ENCODE measurements around the gene MLN.

Gene MLN

GRCh38 chr6:33813990-33814985, 10.5 kb upstream of the MLN start:
- DNase-seq, result no peak
- ATAC-seq, result no peak

- DNase-seq (no peak), ATAC-seq (no peak)
These were observed 9.6 kb upstream of the MLN start for GRCh38 chr6:33813246-33813904.

DNA sequence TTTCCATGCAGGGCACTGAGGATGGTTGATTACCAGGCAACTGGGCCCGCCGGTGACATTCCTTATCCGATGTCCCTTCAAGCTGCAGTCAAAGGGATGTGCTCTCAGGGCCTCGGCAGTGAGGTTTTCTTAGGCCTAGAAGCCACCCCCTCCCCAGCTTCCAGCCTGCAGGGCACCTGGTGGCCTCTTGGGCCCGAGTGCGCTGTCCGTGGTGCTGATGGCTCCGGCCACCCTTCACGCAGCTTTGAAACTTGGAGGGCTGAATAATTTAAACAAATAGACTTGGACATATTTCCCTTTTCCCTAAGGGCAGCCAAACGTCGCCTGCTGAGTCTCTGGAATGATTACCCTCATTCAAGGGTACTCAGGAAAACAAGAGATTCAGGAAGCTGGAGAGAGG, 8.9 kb upstream of the MLN start:
- DNase-seq (peak; percentile 57), ATAC-seq (no peak)

DNA sequence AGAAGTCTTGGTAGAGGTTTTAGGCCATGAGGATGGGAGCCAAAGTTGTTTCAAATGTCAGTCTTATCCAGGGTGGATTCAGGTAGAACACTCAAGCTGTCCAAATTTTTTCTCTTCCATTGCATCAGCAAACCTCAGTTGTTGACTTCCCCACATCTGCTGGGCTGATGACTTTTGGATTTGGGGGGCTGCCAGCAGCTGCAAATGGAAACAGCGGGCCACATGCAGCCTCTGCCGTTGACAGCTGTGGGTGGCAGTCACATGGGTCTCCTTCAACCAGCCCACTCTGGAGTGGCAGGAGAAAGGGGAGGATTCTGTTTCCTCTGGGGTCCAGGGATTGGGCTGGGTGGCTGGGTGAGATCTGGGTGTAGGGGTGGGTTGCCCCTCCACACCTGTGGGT, 5.8 kb upstream of the MLN start:
- ATAC-seq, result no peak
- DNase-seq, result no peak

GRCh38 chr6:33808641-33809180, 4.9 kb upstream of the MLN start:
- ATAC-seq (no peak), DNase-seq (no peak)

GRCh38 chr6:33807606-33808005, 3.8 kb upstream of the MLN start:
- DNase-seq, result no peak
- no peak for ATAC-seq

DNA sequence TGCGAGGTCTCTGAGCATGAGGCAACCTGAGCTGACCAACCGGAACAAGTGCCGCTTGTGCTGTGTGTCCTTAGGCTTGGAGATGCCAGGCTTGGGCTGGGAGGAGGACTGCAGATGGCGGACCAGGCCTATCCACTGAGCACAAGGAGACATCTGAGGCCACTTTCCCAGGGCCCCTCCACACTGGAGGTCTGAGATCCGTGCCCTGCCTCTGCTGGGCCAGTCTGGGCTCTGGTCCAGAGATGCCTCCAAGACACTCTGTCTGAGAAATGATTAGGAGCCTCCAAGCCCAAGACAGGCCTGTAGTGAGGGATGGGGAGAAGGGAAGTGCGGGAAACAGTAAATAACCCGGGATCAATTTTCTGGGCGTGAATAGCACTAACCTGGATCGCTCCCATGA, 3.0 kb upstream of the MLN start:
- DNase-seq (no peak), ATAC-seq (no peak)

- DNase-seq, result no peak
- no peak for ATAC-seq
These were observed 1.4 kb downstream of the MLN start for GRCh38 chr6:33802186-33802958.

DNA sequence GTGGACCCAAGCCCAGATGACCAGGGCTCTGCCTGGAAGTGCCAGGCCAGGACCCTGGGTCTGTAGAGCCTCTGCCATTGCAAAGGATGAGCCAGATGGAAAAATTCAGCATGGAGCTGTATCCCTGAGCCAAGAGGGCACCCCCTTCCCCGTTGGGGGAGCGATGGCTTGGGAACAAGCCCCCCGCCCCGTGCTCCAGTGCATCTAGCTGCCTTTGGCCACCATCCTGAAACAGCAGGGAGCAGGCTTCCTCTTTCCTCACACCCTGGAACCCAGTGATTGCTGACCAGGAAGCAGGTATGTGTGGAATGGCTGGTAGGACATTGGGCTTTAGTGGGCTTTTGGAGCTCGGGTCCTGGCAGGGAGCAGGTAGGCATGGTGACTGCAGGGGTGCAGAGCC, 2.2 kb downstream of the MLN start:
- no peak for ATAC-seq
- DNase-seq, result no peak

DNA sequence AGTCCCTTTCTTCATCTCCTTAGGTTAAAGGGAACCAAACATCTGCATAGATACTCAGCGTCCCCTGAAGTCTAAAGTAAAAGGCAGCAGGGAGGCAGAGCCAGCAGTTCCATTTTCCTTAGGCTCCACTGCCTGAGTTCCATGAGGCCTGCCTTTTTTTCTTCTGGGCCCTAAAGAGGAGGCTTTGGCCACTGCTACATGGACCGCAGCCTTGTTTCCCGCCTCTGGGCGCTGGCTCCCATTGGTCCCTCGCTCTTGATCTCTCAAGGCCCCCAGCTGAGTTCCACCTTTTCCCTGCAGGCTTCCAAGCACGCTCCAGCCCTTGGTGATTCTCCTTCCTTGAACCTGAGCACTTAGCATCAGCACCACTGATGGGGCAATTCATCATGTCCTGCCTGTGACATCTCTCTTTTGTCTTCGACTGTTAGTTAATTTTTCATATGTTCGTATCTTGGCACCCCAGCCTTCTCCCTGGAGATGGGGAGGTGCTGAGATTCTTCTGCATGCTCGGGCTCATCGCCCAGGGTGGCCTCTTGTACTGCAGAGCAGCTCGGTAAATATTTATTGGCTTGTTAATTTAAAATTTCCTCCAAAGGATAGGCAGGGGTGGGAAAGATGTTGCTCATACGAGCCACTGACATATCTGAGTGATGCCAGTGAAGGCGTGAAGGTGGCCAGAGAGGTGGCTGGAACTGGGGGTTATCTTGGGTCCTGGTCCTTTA, 3.4 kb downstream of the MLN start:
- DNase-seq, result no peak
- no peak for ATAC-seq

DNA sequence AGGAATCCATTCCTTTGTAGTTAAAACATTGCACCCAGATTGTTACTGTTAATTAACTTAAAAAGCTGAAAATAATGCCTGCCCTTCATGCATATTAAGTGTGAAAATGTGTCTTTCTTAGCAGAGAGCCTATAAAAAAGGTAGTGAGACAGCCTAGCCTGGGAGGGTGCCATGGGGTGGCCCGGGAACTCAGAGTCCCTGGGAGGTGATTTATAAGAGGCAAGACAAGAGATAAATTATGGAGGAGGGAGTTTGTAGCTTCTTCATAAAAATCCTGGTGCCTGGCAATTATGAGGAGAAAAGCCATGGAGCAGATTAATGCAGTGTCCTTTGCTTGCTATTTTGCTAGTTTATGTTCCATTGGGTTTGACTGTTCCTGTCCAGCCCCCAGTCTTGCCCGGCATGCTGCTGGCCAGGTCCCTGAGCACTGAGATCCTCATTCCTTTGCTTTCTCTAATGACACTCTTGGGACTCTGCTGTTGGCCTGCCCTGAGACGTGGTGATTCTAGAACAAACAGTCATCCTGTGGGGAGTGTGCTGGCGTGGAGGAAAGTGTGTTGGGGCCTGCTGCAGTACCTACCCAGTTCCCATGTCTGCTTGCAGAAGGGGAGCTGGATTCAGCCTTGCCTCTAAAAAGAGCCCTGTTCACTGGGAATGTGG, 4.2 kb downstream of the MLN start:
- no peak for ATAC-seq
- no peak for DNase-seq

DNA sequence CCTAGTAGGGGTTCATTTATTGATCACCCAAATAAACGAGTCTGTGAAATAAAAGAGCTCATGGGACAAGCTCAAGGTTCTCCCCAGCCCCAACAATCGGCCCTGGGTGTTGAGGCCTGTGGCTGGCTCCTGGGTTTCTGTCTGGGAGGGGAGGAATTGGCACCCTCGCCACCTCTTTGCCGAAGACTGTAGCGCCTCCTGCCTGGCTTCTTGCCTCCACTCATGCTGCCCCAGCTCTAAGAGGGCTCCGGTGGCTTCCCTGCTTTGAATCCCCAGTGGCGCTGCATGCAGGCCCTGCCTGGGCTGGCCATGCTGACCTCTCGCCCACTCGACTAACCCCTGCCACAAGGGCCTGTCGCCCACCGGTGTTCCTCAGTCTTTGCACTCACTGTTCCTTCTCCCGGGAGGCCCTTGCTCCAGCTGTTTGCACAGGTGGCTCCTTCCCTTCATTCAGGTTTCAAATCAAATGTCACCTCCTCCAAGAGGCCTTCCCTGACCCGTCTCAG, 5.4 kb downstream of the MLN start:
- ATAC-seq, result no peak
- no peak for DNase-seq

GRCh38 chr6:33797626-33798342, 6.0 kb downstream of the MLN start:
- no peak for DNase-seq
- no peak for ATAC-seq

GRCh38 chr6:33794910-33795623, 8.7 kb downstream of the MLN start:
- DNase-seq, result no peak

GRCh38 chr6:33792981-33793380, 10.8 kb downstream of the MLN start:
- DNase-seq (no peak), ATAC-seq (no peak)

More at GRCh38 chr6:33794910-33795623, 8.7 kb downstream of the MLN start:
- ATAC-seq, result no peak

GRCh38 chr6:33791620-33792019, 12.2 kb downstream of the MLN start:
- DNase-seq, result no peak
- no peak for ATAC-seq

DNA sequence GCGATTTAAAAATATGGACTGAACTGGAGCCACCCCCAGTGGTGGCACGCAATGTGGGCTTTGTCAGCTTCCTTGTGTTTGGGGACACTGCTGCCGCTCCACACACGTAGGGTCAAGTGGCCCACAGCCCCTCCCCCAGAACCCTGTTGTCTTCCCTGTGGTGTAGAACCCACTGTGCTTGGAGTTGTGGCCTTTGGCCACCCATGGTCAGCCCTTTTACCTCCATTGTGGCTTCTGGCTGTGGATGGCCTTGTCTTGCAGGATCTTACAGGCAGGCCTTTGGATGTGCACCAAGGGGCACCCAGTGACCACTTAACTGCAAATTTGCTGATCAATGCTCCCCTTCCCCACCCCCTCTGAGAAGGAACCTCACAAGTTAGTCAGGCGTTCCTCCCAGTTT, 12.9 kb downstream of the MLN start:
- no peak for DNase-seq
- ATAC-seq, result no peak

DNA sequence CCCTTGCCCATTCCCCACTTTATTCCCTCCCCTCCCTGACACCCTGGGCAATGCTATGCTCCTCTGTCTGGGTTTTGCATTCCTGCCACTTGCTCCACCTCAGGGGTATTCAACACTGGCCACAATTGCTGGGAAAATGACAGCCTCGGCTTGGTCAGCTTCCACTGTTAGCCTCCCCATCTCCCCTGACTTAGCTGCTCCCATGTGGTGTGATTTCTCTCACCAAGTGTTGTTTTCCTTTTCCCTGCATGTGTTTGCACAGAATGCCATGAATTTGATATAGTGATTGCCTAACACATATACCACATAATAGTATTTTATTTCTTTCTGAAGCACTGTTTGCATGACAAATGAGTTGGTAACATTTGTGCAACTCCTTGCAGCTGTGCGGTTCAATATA, 13.4 kb downstream of the MLN start:
- DNase-seq (no peak), ATAC-seq (no peak)

GRCh38 chr6:33789550-33789895, 14.3 kb downstream of the MLN start:
- ATAC-seq, result no peak
- no peak for DNase-seq
